ENCODE measurements around the gene PLCL1.

PLCL1 gene

GRCh38 chr2:198004173-198004572 lies 199.8 kb downstream of the PLCL1 start:
- TF ChIP-seq CTCF (IDR thresholded peaks at IDR 0.05; ENCODE audit: borderline replicate concordance, control extremely low read depth, extremely low read depth, insufficient read depth, missing control alignments), result no peak
- in situ Hi-C loops (cut with MboI; ENCODE audit: low sequenced_read_pairs, unreplicated experiment), result no loop called here
- no peak for DNase-seq (ENCODE audit: low spot score)

- TF ChIP-seq CTCF (IDR thresholded peaks at IDR 0.05; ENCODE audit: borderline replicate concordance, control extremely low read depth, extremely low read depth, insufficient read depth, missing control alignments), result no peak
- DNase-seq (ENCODE audit: low spot score), result peak; percentile 27
- in situ Hi-C loops (cut with MboI; ENCODE audit: low sequenced_read_pairs, unreplicated experiment), result no loop called here
Observed at GRCh38 chr2:198004921-198005829, 200.8 kb downstream of the PLCL1 start.

- no peak for DNase-seq (ENCODE audit: low spot score)
- in situ Hi-C loops (cut with MboI; ENCODE audit: low sequenced_read_pairs, unreplicated experiment), result no loop called here
- no peak for TF ChIP-seq CTCF (IDR thresholded peaks at IDR 0.05; ENCODE audit: borderline replicate concordance, control extremely low read depth, extremely low read depth, insufficient read depth, missing control alignments)
Observed at GRCh38 chr2:198006733-198007132, 202.3 kb downstream of the PLCL1 start.

GRCh38 chr2:198008230-198008629 lies 203.8 kb downstream of the PLCL1 start:
- in situ Hi-C loops (cut with MboI; ENCODE audit: low sequenced_read_pairs, unreplicated experiment), result no loop called here
- TF ChIP-seq CTCF (IDR thresholded peaks at IDR 0.05; ENCODE audit: borderline replicate concordance, control extremely low read depth, extremely low read depth, insufficient read depth, missing control alignments), result no peak
- DNase-seq (ENCODE audit: low spot score), result no peak

GRCh38 chr2:198012025-198012424 lies 207.6 kb downstream of the PLCL1 start:
- no peak for TF ChIP-seq CTCF (IDR thresholded peaks at IDR 0.05; ENCODE audit: borderline replicate concordance, control extremely low read depth, extremely low read depth, insufficient read depth, missing control alignments)
- no peak for DNase-seq (ENCODE audit: low spot score)
- in situ Hi-C loops (cut with MboI; ENCODE audit: low sequenced_read_pairs, unreplicated experiment), result no loop called here

GRCh38 chr2:198016243-198016642 lies 211.8 kb downstream of the PLCL1 start:
- no peak for DNase-seq (ENCODE audit: low spot score)
- no peak for TF ChIP-seq CTCF (IDR thresholded peaks at IDR 0.05; ENCODE audit: borderline replicate concordance, control extremely low read depth, extremely low read depth, insufficient read depth, missing control alignments)
- in situ Hi-C loops (cut with MboI; ENCODE audit: low sequenced_read_pairs, unreplicated experiment), result no loop called here

Data from GM13976 (cell line).